A673 (cell line): ENCODE results near the gene DUSP8. TPM values are rescaled to one million over a fixed set of nuclear protein-coding genes. Genes with fewer than 3 reads are reported as not detected.

Experiments used
- BruUV-seq: library from RNA; stranded (reverse); fragments of 400-500 nt; replicated peaks from 2 replicates; lab custom pipeline; 2021; lab: Mats Ljungman, UMichigan
- CTCF ChIA-PET: fragments of 300-600 bp; sonication (Branson Sonifier 250); formaldehyde crosslinking; loops from one replicate; lab custom pipeline; 2022; ENCODE audit warnings: antibody characterized with exemption; lab: Charles Lee
- POLR2A ChIA-PET: fragments of 300-600 bp; sonication (Branson Sonifier 250); formaldehyde crosslinking; loops from one replicate; lab custom pipeline; 2022; ENCODE audit warnings: antibody characterized with exemption; ENCODE audit not compliant: low non-redundant PET; lab: Charles Lee
- DNase-seq: peaks from one replicate; pipeline ENCODE4 v3.0.0-alpha.2; 2015; ENCODE audit warnings: low spot score
- H3K27ac ChIP-seq: fragments of 200-600 bp; sonication (generic); 2 replicates; pipeline ENCODE4 v1.5.1; 2016; ENCODE audit warnings: mixed run types, low read depth, mild to moderate bottlenecking, mixed read lengths, antibody characterized with exemption, low read length; ENCODE audit not compliant: poor library complexity, severe bottlenecking
- H3K27me3 ChIP-seq: fragments of 200-600 bp; sonication (generic); replicated peaks from 2 replicates; pipeline ENCODE4 v1.6.1; 2017; ENCODE audit warnings: mixed run types, low read depth, mild to moderate bottlenecking, mixed read lengths, antibody characterized with exemption, low read length; ENCODE audit not compliant: insufficient read depth, poor library complexity
- H3K36me3 ChIP-seq: fragments of 200-600 bp; sonication (generic); 2 replicates; pipeline ENCODE4 v1.6.1; 2016; ENCODE audit warnings: mixed run types, mild to moderate bottlenecking, mixed read lengths, antibody characterized with exemption, low read length; ENCODE audit not compliant: insufficient read depth, poor library complexity, severe bottlenecking
- H3K4me1 ChIP-seq: fragments of 200-600 bp; sonication (generic); 2 replicates; pipeline ENCODE4 v1.6.1; 2017; ENCODE audit warnings: mixed run types, mild to moderate bottlenecking, mixed read lengths, antibody characterized with exemption, low read length; ENCODE audit not compliant: insufficient read depth, poor library complexity, severe bottlenecking
- H3K4me3 ChIP-seq: fragments of 200-600 bp; sonication (generic); 2 replicates; pipeline ENCODE4 v1.5.1; 2016; ENCODE audit warnings: low read depth, mixed run types, mild to moderate bottlenecking, mixed read lengths, low read length; ENCODE audit not compliant: poor library complexity, severe bottlenecking
- H3K9me3 ChIP-seq: fragments of 200-600 bp; sonication (generic); 2 replicates; pipeline ENCODE4 v1.6.1; 2016; ENCODE audit warnings: mixed run types, low read depth, mild to moderate bottlenecking, mixed read lengths, antibody characterized with exemption, low read length; ENCODE audit not compliant: poor library complexity, severe bottlenecking
- EZH2 ChIP-seq: fragments of 200-600 bp; sonication (generic); IDR thresholded peaks from 2 replicates; pipeline ENCODE4 v1.6.1; 2017; ENCODE audit warnings: borderline replicate concordance, low read depth, mild to moderate bottlenecking, mixed read lengths, antibody characterized with exemption, low read length; ENCODE audit not compliant: poor library complexity, severe bottlenecking
- intact Hi-C: fragments of 100-400 bp; cut with micrococcal nuclease; formaldehyde crosslinking; loops from one replicate; pipeline ENCODE4 v1.10.0; 2022; ENCODE audit not compliant: unreplicated experiment
- total RNA-seq: library from RNA; stranded (reverse); gene quantifications from 2 replicates; pipeline ENCODE4 v1.2.3, GENCODE V29; 2021
- TF ChIP-seq, protein P1 (sequence below): fragments of 300-800, 200-600 bp; sonication (generic); conservative IDR thresholded peaks from 2 replicates; pipeline ENCODE4 v1.5.1; 2017; ENCODE audit warnings: low read depth, mild to moderate bottlenecking, antibody characterized with exemption, low read length, moderate library complexity, mixed read lengths

Gene DUSP8
- total RNA-seq, 1 experiment from 2014 or later, result 1.9 TPM

DNA sequence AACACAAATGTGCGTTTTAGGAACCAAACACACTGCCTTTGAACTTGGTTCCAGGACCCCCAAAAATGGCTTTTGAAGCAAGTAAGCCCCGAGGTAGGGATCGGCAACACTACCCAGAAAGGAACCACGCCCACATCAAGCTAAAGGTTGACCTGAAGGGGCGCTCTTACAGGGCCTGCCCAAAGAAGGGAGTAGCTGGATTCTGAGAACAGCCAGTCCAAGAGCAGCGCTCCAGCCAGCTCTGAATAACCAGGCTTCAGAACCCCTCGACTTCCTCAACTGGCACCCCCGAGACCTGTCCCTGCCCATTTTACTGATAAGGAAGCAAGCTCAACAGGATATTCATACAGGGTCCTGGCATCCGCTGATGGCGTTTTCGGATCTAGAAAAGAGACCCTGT, 66.6 kb downstream of the DUSP8 start:
- Histone ChIP-seq H3K36me3 (no peaks in the 10 kb centered on the region), H3K27ac (no peak overlapping the region), H3K4me1 (peaks cover 10% of the 10 kb centered on the region), H3K27me3 (no peaks in the 10 kb centered on the region), H3K9me3 (no peaks in the 10 kb centered on the region), H3K4me3 (no peak overlapping the region)
- ChIA-PET CTCF (no interaction called here), POLR2A (no interaction called here)
- intact Hi-C loops, result no loop called here
- no peak for TF ChIP-seq EZH2
- TF ChIP-seq, protein P1, sequence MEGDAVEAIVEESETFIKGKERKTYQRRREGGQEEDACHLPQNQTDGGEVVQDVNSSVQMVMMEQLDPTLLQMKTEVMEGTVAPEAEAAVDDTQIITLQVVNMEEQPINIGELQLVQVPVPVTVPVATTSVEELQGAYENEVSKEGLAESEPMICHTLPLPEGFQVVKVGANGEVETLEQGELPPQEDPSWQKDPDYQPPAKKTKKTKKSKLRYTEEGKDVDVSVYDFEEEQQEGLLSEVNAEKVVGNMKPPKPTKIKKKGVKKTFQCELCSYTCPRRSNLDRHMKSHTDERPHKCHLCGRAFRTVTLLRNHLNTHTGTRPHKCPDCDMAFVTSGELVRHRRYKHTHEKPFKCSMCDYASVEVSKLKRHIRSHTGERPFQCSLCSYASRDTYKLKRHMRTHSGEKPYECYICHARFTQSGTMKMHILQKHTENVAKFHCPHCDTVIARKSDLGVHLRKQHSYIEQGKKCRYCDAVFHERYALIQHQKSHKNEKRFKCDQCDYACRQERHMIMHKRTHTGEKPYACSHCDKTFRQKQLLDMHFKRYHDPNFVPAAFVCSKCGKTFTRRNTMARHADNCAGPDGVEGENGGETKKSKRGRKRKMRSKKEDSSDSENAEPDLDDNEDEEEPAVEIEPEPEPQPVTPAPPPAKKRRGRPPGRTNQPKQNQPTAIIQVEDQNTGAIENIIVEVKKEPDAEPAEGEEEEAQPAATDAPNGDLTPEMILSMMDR, result no peak
- BruUV-seq, result no TSS peak
- no peak for DNase-seq

DNA sequence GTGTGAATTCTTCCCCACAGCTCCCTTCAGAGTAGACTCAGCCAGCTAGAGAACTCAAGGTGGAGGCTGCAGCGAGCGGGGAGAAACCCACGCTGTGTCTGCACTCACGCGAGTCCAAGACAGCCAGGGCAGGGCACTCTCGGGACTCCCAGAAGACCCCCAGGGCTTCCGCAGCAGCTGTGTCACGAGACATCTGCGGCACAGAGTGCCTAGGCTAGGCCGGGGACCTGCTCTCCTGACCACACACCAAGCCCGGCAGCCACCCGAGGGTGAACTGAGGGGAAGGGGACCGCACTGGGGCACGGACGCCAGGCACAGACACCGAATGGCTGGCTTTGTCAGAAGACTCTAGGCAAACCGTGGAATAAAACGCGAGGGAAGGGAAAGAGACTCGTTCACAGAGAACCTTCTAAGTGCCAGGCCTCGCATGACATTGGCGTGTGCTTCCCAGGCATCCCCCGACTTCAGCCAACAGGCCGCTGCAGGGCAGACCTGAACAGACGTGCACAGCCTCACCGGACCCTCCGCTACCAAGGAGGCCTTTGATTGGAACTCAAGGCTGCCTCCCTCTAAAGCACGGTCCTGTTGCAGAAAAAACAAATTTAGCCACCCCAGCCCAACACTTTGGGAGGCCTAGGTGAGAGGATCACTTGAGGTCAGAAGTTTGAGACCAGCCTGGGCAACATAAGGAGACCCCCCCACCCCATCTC, 67.3 kb downstream of the DUSP8 start:
- Histone ChIP-seq H3K36me3 (no peaks in the 10 kb centered on the region), H3K4me3 (no peak overlapping the region), H3K27me3 (no peaks in the 10 kb centered on the region), H3K9me3 (no peaks in the 10 kb centered on the region), H3K4me1 (peaks cover 9% of the 10 kb centered on the region), H3K27ac (no peak overlapping the region)
- ChIA-PET CTCF (no interaction called here), POLR2A (no interaction called here)
- intact Hi-C loops, result no loop called here
- no peak for DNase-seq
- TF ChIP-seq, protein P1, result no peak
- TF ChIP-seq EZH2, result no peak
- BruUV-seq, result no TSS peak

DNA sequence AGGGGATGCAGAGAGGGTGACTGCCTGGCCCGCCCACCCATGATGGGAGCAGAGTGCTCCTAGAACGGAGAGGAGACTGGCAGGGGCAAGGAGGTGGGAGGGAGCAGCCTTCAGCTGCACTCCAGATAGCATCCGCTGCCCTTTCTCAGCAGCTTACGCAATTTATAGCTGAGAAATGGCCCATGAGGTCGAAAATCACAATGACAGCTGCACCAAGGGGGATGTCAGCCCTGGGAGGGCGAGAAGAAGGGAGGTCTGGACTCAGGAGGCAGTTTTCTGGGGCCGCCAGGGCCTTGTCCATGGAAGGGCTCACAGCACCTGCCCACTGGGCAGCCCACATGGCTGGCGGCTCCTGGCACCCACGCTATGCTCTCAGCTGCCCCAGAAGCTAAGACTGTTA, 67.9 kb downstream of the DUSP8 start:
- no peak overlapping the region for H3K27ac ChIP-seq
- TF ChIP-seq EZH2, result no peak
- TF ChIP-seq, protein P1, result no peak
- CTCF ChIA-PET, result no interaction called here

More for the DNA sequence above, 67.9 kb downstream of the DUSP8 start:
- no peak for DNase-seq
- BruUV-seq, result no TSS peak
- Histone ChIP-seq H3K27me3 (no peaks in the 10 kb centered on the region), H3K36me3 (no peaks in the 10 kb centered on the region), H3K4me1 (peaks cover 7% of the 10 kb centered on the region), H3K4me3 (no peak overlapping the region), H3K9me3 (no peaks in the 10 kb centered on the region)
- POLR2A ChIA-PET, result no interaction called here
- intact Hi-C loops, result no loop called here

Other genes with a start within 250 kb of the DUSP8 start
- gene BRSK2, start 182.3 kb downstream of the DUSP8 start, total RNA-seq, result 2.2 and 3.6 TPM in 2 replicates
- gene MOB2, start 85.5 kb downstream of the DUSP8 start, total RNA-seq, result 14.5 and 14.7 TPM in 2 replicates
- not detected in 2 replicates for gene KRTAP5-1, start 13.0 kb upstream of the DUSP8 start, total RNA-seq
- gene KRTAP5-2, start 26.0 kb upstream of the DUSP8 start, total RNA-seq, result not detected in 2 replicates
- gene KRTAP5-3, start 36.2 kb upstream of the DUSP8 start, total RNA-seq, result not detected in 2 replicates
- gene KRTAP5-4, start 49.9 kb upstream of the DUSP8 start, total RNA-seq, result not detected in 2 replicates
- not detected in 2 replicates for gene KRTAP5-5, start 57.5 kb upstream of the DUSP8 start, total RNA-seq
- gene KRTAP5-6, start 124.9 kb upstream of the DUSP8 start, total RNA-seq, result not detected in 2 replicates
- gene IFITM10, start 178.3 kb upstream of the DUSP8 start, total RNA-seq, result 0.24 TPM in 1 of 2 replicates, not detected in the other
- gene CTSD, start 191.7 kb upstream of the DUSP8 start, total RNA-seq, result 144 and 159 TPM in 2 replicates